Keratinocyte (primary cell): Measurements from ENCODE around the gene UQCRQ. TPM values are rescaled to one million over a fixed set of nuclear protein-coding genes. Genes with fewer than 3 reads are reported as not detected.

Experiments used
- DNase-seq: peaks from one replicate; pipeline ENCODE4 v3.0.0-alpha.2; 2011; ENCODE audit warnings: low read depth, missing footprints, low spot score
- FAIRE-seq: peaks from 2 replicates; lab custom pipeline; 2011; peaks lifted over from hg19 to GRCh38; lab: Jason Lieb, UNC
- H2AFZ ChIP-seq: 2 replicates; pipeline ENCODE4 v1.6.0; 2012; ENCODE audit warnings: low read length, control low read depth, inconsistent platforms; ENCODE audit not compliant: control insufficient read depth
- H3K27ac ChIP-seq: 2 replicates; pipeline ENCODE4 v1.5.1; 2011; ENCODE audit warnings: low read length; ENCODE audit not compliant: control insufficient read depth, insufficient read depth
- H3K27me3 ChIP-seq: 3 replicates; pipeline ENCODE4 v1.6.0; 2011; ENCODE audit warnings: low read length; ENCODE audit not compliant: control insufficient read depth, insufficient read depth; ENCODE audit errors: extremely low read depth
- H3K36me3 ChIP-seq, 2 experiments: 2 replicates in 1 of 2; 3 replicates in 1 of 2; pipeline ENCODE4 v1.5.1; 2011; ENCODE audit warnings: low read length in 2 of 2, mild to moderate bottlenecking in 1 of 2; ENCODE audit not compliant: control insufficient read depth in 2 of 2, insufficient read depth in 2 of 2; ENCODE audit errors: extremely low read depth in 1 of 2
- H3K4me1 ChIP-seq: 3 replicates; pipeline ENCODE4 v1.5.1; 2011; ENCODE audit warnings: low read length; ENCODE audit not compliant: control insufficient read depth, insufficient read depth; ENCODE audit errors: extremely low read depth
- H3K4me2 ChIP-seq: 3 replicates; pipeline ENCODE4 v1.6.0; 2011; ENCODE audit warnings: low read depth, low read length; ENCODE audit not compliant: control insufficient read depth, insufficient read depth; ENCODE audit errors: extremely low read depth
- H3K4me3 ChIP-seq, 3 experiments: fragments of 200-600 bp in 1 of 3; sonication (generic) in 1 of 3; 2 replicates in 2 of 3; 3 replicates in 1 of 3; pipeline ENCODE4 v1.5.1; 2011 to 2016; ENCODE audit warnings: low read length in 3 of 3, mild to moderate bottlenecking in 3 of 3, control low read depth in 2 of 3, inconsistent platforms in 1 of 3, low read depth in 1 of 3, mixed read lengths in 1 of 3, mixed run types in 1 of 3, moderate library complexity in 1 of 3; ENCODE audit not compliant: control insufficient read depth in 2 of 3, insufficient read depth in 2 of 3; ENCODE audit errors: extremely low read depth in 1 of 3
- H3K79me2 ChIP-seq: 2 replicates; pipeline ENCODE4 v1.6.0; 2012; ENCODE audit warnings: low read length; ENCODE audit not compliant: control insufficient read depth, insufficient read depth
- H3K9ac ChIP-seq: 3 replicates; pipeline ENCODE4 v1.6.0; 2011; ENCODE audit warnings: low read length; ENCODE audit not compliant: control insufficient read depth, insufficient read depth; ENCODE audit errors: extremely low read depth
- H3K9me1 ChIP-seq: 3 replicates; pipeline ENCODE4 v1.6.0; 2011; ENCODE audit warnings: low read length; ENCODE audit not compliant: control insufficient read depth, insufficient read depth; ENCODE audit errors: extremely low read depth
- H3K9me3 ChIP-seq: 2 replicates; pipeline ENCODE4 v1.5.1; 2012; ENCODE audit warnings: low read depth, low read length; ENCODE audit not compliant: control insufficient read depth
- H4K20me1 ChIP-seq: 3 replicates; pipeline ENCODE4 v1.6.0; 2011; ENCODE audit warnings: low read length; ENCODE audit not compliant: control insufficient read depth, insufficient read depth; ENCODE audit errors: extremely low read depth
- CTCF ChIP-seq, 3 experiments: IDR thresholded peaks in 1 of 3; conservative IDR thresholded peaks in 1 of 3; optimal IDR thresholded peaks in 1 of 3; 2 replicates in 2 of 3; 3 replicates in 1 of 3; pipeline versions ENCODE3 to v1.5.1; 2011; ENCODE audit warnings: low read length in 3 of 3, mild to moderate bottlenecking in 3 of 3, moderate library complexity in 2 of 3, control low read depth in 1 of 3, inconsistent platforms in 1 of 3; ENCODE audit not compliant: insufficient read depth in 2 of 3; ENCODE audit errors: extremely low read depth in 1 of 3
- EZH2 ChIP-seq: IDR thresholded peaks from one replicate; pipeline ENCODE4 v1.6.1; 2012; ENCODE audit warnings: inconsistent platforms, mild to moderate bottlenecking, low read length, moderate library complexity
- dilution Hi-C: fragments of 300-500 bp; cut with MboI; formaldehyde crosslinking; loops from one replicate; pipeline ENCODE4 v1.7.0; 2020; ENCODE audit warnings: low sequenced_read_pairs; ENCODE audit not compliant: extremely low pct_ligation_motif_present
- polyA plus RNA-seq, 5 experiments: library from polyadenylated mRNA; depleted of rRNA in 3 of 5; stranded (reverse) in 3 of 5; stranded (forward) in 1 of 5; unstranded in 1 of 5; fragments of >200 nt; gene quantifications; 1 replicate in 1 of 5; 2 replicates in 3 of 5; 3 replicates in 1 of 5; pipeline versions ENCODE4 v1.2.1 to v1.2.3, GENCODE V29; 2011 to 2012; ENCODE audit warnings: missing spikeins in 2 of 5, low read depth in 1 of 5, low replicate concordance in 1 of 5

The UQCRQ gene
- polyA plus RNA-seq, 1 donor (not counting 4 experiments of a cell fraction or from before 2014, with no cell fraction given): 488 TPM

GRCh38 chr5:132867046-132867451 is 607 bp downstream of the UQCRQ start:
- Histone ChIP-seq H3K4me1 (peaks cover 14% of the 10 kb centered on the region), H3K9me1 (no peaks in the 10 kb centered on the region), H4K20me1 (peaks cover 2% of the 10 kb centered on the region), H3K27me3 (no peaks in the 10 kb centered on the region), H2AFZ (peak overlapping the region; percentile 89), H3K27ac (peak overlapping the region; percentile 91), H3K9ac (peak overlapping the region; percentile 96), H3K79me2 (peaks cover 17% of the 10 kb centered on the region), H3K9me3 (no peaks in the 10 kb centered on the region), H3K4me2 (peak overlapping the region; percentile 97), H3K36me3 (peaks cover 3 to 18% of the 10 kb centered on the region in 2 experiments), H3K4me3 (peak overlapping the region; percentile 69 to 99 (median 98))
- TF ChIP-seq CTCF (optimal IDR thresholded peaks at IDR 0.05 in 1 of 3, IDR thresholded peaks at IDR 0.05 in 1 of 3, conservative IDR thresholded peaks at IDR 0.05 in 1 of 3; ENCODE audit: extremely low read depth in 1 of 3, insufficient read depth in 2 of 3, low read length in 3 of 3) (no peak), EZH2 (no peak)
- no peak for FAIRE-seq
- dilution Hi-C loops: no loop called here
- DNase-seq: no peak

- DNase-seq: no peak
- TF ChIP-seq EZH2 (no peak), CTCF (optimal IDR thresholded peaks at IDR 0.05 in 1 of 3, IDR thresholded peaks at IDR 0.05 in 1 of 3, conservative IDR thresholded peaks at IDR 0.05 in 1 of 3; ENCODE audit: extremely low read depth in 1 of 3, insufficient read depth in 2 of 3, low read length in 3 of 3) (no peak)
- no peak overlapping the region for H2AFZ ChIP-seq
- dilution Hi-C loops: no loop called here
- no peaks in the 10 kb centered on the region for H3K27me3 ChIP-seq
- H4K20me1 ChIP-seq: peaks cover 2% of the 10 kb centered on the region
- no peak overlapping the region for H3K4me3 ChIP-seq
- H3K4me1 ChIP-seq: peaks cover 14% of the 10 kb centered on the region
- H3K9me1 ChIP-seq: no peaks in the 10 kb centered on the region
- H3K4me2 ChIP-seq: no peak overlapping the region
- FAIRE-seq: no peak
- H3K27ac ChIP-seq: no peak overlapping the region
- H3K79me2 ChIP-seq: peaks cover 17% of the 10 kb centered on the region
- peaks cover 4 to 20% of the 10 kb centered on the region in 2 experiments for H3K36me3 ChIP-seq
- no peak overlapping the region for H3K9ac ChIP-seq
- no peaks in the 10 kb centered on the region for H3K9me3 ChIP-seq
These were observed 2.3 kb downstream of the UQCRQ start for GRCh38 chr5:132868754-132869153.
